C4-2B (cell line): Measurements from ENCODE around the gene MOB1B.

ENCODE experiments used
- H3K27ac ChIP-seq: fragments of 450-650 bp; 2 replicates; pipeline ENCODE4 v1.5.1; 2017
- ZFX ChIP-seq: fragments of 450-650 bp; IDR thresholded peaks from 2 replicates; pipeline ENCODE4 v1.6.1; 2017
- TF ChIP-seq, protein P1 (sequence below): fragments of 450-650 bp; conservative IDR thresholded peaks from 2 replicates; pipeline ENCODE4 v1.5.1; 2017; ENCODE audit warnings: mild to moderate bottlenecking

Gene MOB1B

DNA sequence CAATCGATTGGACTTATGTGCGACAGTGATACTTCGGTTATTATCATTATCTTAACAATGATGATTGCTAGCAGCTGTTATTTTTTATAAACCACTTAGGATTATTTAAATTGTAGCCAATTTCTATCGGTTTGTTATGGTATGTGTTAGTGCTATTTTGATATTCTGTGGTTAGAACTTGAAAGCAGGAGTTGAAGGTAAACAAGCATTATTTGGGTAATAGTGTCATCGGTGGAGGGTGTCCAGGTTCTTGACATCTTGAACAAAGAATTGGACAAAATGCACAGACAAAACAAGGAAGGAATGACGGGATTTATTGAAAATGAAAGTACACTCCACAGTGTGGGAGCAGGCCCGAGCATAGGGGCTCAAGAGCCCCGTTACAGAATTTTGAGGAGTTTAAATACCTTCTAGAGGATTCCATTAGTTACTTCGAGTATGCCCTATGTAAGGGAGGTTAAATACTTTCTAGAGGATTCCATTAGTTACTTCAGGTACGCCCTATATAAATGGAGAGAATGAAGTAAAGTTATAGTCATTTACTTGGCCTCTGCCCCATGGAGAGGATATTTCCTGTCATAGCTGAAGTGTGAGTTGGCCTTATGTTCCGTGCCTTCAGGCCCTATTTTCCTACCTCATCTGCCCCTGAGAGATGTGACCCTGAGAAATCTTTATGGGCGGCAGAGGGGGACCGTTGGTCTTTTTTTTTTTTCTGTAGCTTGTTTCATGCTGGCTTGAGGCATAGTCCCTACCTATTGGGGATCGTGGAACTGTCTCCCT lies 13.1 kb downstream of the MOB1B start:
- no peak for TF ChIP-seq ZFX
- TF ChIP-seq, protein P1, sequence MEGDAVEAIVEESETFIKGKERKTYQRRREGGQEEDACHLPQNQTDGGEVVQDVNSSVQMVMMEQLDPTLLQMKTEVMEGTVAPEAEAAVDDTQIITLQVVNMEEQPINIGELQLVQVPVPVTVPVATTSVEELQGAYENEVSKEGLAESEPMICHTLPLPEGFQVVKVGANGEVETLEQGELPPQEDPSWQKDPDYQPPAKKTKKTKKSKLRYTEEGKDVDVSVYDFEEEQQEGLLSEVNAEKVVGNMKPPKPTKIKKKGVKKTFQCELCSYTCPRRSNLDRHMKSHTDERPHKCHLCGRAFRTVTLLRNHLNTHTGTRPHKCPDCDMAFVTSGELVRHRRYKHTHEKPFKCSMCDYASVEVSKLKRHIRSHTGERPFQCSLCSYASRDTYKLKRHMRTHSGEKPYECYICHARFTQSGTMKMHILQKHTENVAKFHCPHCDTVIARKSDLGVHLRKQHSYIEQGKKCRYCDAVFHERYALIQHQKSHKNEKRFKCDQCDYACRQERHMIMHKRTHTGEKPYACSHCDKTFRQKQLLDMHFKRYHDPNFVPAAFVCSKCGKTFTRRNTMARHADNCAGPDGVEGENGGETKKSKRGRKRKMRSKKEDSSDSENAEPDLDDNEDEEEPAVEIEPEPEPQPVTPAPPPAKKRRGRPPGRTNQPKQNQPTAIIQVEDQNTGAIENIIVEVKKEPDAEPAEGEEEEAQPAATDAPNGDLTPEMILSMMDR, result no peak
- no peak overlapping the region for H3K27ac ChIP-seq

DNA sequence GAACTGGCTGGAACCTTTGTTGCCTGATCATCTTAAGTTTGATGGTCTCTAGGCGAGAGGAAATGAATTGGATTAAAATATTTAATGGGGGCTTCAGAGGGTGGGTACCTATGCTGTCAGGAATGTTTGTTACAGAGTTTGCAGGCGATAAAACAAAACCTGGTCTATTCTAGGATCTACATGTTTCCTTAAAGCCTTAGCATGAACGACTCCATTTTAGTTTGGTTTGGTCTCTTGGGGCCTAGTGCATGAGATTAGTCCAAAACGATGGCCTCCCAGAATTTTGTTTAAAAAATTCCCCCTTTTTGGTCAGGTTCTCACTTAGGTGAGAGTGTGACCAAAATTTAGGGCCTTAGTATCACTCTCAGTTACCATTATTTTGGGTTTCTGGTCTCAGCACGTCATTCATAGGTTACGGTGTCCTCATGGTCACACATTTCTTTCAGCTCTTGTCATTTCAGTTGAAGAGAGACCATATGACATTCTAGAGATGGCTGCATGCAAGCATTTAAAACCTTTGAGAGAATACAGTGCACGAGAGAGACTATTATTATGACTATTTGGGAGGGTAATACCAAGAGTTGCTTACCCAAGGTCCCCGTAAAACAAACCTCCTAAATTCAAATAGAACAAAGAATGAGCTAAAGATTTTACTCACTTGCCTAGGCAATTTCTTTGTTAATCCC lies 13.8 kb downstream of the MOB1B start:
- TF ChIP-seq ZFX, result no peak
- TF ChIP-seq, protein P1, result no peak
- no peak overlapping the region for H3K27ac ChIP-seq

DNA sequence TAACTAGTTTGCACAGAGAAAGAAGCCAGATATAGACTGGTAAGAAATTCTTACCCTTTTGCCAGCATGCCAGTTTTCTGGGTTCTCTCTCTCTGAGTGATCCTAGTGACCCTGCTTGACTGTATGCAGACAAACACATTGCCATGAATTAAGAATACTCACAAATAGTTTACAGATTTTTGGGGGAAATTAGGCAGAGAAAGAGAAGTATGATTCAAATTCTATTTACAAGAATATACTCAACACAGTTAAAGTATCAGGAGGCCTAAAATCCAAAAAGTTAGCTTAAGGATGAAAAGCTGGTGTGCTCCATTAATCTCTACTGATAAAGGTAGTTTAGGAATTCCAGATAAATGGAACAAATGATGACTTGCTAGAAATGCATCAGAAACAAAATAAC lies 18.4 kb downstream of the MOB1B start:
- no peak overlapping the region for H3K27ac ChIP-seq
- TF ChIP-seq ZFX, result no peak
- TF ChIP-seq, protein P1, result no peak

DNA sequence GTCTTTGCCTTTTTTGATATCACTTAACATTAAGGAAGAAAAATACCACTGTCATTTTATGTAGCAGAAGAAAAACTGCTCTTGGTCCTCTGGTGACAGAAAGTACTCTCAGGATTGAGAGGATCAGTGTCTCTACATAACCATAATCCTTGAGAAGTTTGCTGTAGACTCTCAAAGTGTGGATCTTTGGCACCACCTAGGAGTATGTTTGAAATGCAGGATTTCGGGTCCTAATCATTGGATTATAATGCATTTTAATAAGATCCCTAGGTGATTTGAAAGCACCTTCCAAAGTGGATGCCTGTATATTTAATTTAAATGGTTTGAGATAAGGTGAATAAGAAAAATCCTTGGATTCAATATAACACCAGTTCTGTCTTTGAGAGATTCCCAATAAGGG lies 23.2 kb downstream of the MOB1B start:
- TF ChIP-seq ZFX, result no peak
- TF ChIP-seq, protein P1, result no peak
- no peak overlapping the region for H3K27ac ChIP-seq

DNA sequence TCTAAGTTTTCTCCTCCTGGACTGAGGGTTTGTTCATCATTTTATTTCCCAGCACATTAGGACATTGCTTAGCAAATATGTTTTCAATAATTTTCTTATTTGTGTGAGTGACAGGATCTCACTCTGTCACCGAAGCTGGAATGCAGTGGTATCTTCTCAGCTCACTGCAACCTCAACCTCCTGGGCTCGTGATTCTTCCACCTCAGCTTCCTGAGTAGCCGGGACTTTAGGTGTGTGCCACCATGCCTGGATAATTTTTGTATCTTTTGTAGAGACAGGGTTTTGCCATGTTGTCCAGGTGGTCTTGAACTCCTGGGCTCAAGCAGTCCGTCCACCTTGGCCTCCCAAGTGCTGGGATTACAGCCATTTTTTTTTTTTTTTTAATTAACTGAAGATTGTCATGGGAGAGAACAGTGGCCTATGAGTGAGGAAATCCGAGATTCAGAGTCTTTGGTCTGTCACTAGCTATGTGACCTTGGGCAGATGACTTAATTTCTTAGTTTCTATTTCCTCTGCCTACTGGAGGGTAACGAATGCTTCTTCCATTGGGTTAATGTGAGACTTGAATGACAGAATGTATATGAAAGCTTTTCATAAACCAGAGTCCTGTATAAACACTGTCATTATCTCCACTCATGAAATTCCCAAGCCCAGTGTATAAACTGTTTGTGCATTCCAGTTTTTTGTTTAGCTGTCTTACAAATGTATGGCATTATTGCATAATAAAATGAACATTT lies 23.9 kb downstream of the MOB1B start:
- no peak for TF ChIP-seq ZFX
- TF ChIP-seq, protein P1, result no peak
- no peak overlapping the region for H3K27ac ChIP-seq

DNA sequence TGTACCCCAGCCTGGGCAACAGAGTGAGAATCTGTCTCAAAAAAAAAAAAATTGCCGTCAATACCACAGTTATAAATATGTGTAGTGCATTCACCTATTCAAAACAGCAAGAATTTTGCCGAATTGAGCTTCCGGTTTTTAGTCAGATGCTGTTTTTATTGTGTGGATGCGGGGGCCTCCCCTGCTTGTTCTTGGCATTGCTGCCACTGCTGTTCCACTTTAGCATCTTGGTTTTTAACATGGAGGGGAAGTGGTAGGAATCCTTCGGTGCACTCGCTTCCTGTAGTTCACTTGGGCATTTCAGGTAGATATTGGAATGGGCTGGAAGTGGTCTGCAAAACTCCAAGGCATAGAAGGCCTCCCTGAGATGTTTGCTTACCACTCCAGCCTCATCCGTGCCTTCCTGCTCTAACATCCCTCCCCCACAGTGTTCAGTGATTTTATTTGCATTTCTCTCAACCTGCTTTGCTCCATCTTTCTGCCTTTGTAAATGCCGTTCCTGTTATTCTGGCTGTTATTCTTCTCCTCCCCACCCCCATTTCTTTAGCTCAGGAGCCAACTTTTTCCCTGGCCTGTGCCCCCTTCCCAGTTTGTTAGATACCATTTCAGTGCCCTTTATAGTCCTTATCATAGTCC lies 25.5 kb downstream of the MOB1B start:
- TF ChIP-seq, protein P1, result no peak
- no peak for TF ChIP-seq ZFX
- no peak overlapping the region for H3K27ac ChIP-seq
